ENCODE results near the gene DOCK4. TPM values are rescaled to one million over a fixed set of nuclear protein-coding genes. Genes with fewer than 3 reads are reported as not detected.
A peak's percentile ranks its signal among the peaks of the same experiment; 100 is the strongest.

Gene DOCK4
- total RNA-seq, 1 donor from 2014 or later, result 100 TPM

- Histone ChIP-seq H3K4me1 (no peaks in the 10 kb centered on the region), H3K4me3 (no peak overlapping the region), H3K9me3 (no peaks in the 10 kb centered on the region), H3K27ac (no peak overlapping the region), H3K27me3 (no peaks in the 10 kb centered on the region), H3K36me3 (peaks cover 43% of the 10 kb centered on the region)
- ATAC-seq (no peak), DNase-seq (no peak)
- intact Hi-C loops (cut with DNase I), result no loop called here
- TF ChIP-seq, protein P1, sequence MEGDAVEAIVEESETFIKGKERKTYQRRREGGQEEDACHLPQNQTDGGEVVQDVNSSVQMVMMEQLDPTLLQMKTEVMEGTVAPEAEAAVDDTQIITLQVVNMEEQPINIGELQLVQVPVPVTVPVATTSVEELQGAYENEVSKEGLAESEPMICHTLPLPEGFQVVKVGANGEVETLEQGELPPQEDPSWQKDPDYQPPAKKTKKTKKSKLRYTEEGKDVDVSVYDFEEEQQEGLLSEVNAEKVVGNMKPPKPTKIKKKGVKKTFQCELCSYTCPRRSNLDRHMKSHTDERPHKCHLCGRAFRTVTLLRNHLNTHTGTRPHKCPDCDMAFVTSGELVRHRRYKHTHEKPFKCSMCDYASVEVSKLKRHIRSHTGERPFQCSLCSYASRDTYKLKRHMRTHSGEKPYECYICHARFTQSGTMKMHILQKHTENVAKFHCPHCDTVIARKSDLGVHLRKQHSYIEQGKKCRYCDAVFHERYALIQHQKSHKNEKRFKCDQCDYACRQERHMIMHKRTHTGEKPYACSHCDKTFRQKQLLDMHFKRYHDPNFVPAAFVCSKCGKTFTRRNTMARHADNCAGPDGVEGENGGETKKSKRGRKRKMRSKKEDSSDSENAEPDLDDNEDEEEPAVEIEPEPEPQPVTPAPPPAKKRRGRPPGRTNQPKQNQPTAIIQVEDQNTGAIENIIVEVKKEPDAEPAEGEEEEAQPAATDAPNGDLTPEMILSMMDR (IDR thresholded peaks at IDR 0.05), result no peak
Observed at GRCh38 chr7:111860248-111860647, 346.0 kb downstream of the DOCK4 start.

DNA sequence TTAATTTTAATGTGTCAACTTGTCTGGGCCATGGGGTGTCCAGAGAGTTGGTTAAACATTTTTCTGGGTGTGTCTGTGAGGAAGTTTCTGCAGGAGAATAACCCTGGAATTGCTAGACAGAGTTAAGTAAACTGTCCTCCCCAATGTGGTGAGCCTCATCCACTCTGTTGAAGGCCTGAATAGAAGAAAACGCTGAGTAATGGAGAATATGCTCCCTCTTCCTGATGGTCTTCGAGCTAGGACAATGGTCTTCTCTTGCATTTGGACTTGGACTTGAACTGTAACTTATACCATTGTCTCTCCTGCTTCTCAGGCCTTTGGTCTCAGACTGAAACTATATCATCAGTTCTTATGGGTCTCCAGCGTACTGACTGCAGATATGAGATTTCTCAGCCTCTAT, 347.9 kb downstream of the DOCK4 start:
- ATAC-seq, result no peak
- peaks cover 28% of the 10 kb centered on the region for H3K36me3 ChIP-seq
- no peaks in the 10 kb centered on the region for H3K4me1 ChIP-seq
- intact Hi-C loops (cut with DNase I), result no loop called here
- TF ChIP-seq, protein P1 (IDR thresholded peaks at IDR 0.05), result no peak
- no peaks in the 10 kb centered on the region for H3K27me3 ChIP-seq
- H3K9me3 ChIP-seq, result no peaks in the 10 kb centered on the region
- no peak overlapping the region for H3K4me3 ChIP-seq
- no peak for DNase-seq
- H3K27ac ChIP-seq, result no peak overlapping the region

- Histone ChIP-seq H3K36me3 (peaks cover 17% of the 10 kb centered on the region), H3K4me3 (no peak overlapping the region), H3K4me1 (no peaks in the 10 kb centered on the region), H3K27me3 (no peaks in the 10 kb centered on the region), H3K9me3 (no peaks in the 10 kb centered on the region), H3K27ac (no peak overlapping the region)
- TF ChIP-seq, protein P1 (IDR thresholded peaks at IDR 0.05), result no peak
- intact Hi-C loops (cut with DNase I), result no loop called here
- ATAC-seq (no peak), DNase-seq (no peak)
Observed at GRCh38 chr7:111855842-111856227, 350.4 kb downstream of the DOCK4 start.

GRCh38 chr7:111855161-111855841, 350.9 kb downstream of the DOCK4 start:
- intact Hi-C loops (cut with DNase I), result no loop called here
- peak; percentile 88 for ATAC-seq

DNA sequence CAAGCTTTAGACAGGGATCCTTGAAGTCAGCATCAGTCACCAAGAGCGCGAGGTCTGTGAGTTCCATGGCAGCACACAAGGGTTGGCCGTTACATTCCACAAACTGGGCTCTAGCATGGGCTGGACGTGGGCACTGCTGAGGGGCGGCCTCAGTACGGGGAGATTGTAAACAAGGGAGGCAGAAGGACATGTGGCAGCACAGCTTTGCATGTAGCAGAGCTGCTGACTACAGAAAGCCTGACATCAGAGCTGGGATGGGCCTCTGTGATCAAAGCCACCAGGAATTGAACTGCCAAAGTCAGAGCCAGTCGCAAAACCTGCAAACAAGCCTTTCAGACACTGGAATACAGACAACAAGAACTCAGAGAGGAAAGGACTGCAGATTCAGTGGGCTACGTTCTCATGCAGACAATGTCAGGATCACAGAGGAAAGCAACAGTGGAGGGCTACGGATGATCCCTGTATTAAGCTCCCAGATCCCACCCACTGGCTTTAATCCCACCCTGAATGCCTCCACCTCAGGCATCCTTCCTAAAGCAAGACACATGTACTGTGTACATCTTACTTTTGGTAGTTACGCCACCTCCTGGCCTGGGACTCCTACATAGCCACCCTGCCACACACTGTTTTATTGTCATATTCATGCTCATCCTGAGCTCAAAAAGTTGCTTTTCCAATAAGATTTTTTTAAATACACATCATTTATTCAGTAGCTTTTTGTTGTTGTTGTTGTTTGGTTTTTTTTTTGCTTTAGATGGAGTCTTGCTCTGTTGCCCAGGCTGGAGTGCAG, 352.8 kb downstream of the DOCK4 start:
- no peak overlapping the region for H3K4me3 ChIP-seq
- H3K27ac ChIP-seq, result no peak overlapping the region
- TF ChIP-seq, protein P1 (IDR thresholded peaks at IDR 0.05), result no peak
- DNase-seq (no peak), ATAC-seq (peak; percentile 30)
- H3K9me3 ChIP-seq, result no peaks in the 10 kb centered on the region
- peaks cover 12% of the 10 kb centered on the region for H3K36me3 ChIP-seq
- H3K4me1 ChIP-seq, result no peaks in the 10 kb centered on the region
- intact Hi-C loops (cut with DNase I), result no loop called here
- no peaks in the 10 kb centered on the region for H3K27me3 ChIP-seq

More at GRCh38 chr7:111855161-111855841, 350.9 kb downstream of the DOCK4 start:
- DNase-seq, result no peak
- Histone ChIP-seq H3K27me3 (no peaks in the 10 kb centered on the region), H3K27ac (no peak overlapping the region), H3K4me1 (no peaks in the 10 kb centered on the region), H3K4me3 (no peak overlapping the region), H3K36me3 (peaks cover 16% of the 10 kb centered on the region), H3K9me3 (no peaks in the 10 kb centered on the region)
- TF ChIP-seq, protein P1 (IDR thresholded peaks at IDR 0.05), result peak; percentile 45

Measured in upper lobe of right lung (tissue), 1 donor.